ENCODE measurements around the gene GJB1. TPM values are rescaled to one million over a fixed set of nuclear protein-coding genes. Genes with fewer than 3 reads are reported as not detected.
"Not testable (repeated sequence)": the region's sequence is repeated elsewhere in the genome, so short reads cannot be mapped to it uniquely, and the experiment has no call there.

The GJB1 gene
- total RNA-seq, 1 experiment from 2014 or later: not detected

DNA sequence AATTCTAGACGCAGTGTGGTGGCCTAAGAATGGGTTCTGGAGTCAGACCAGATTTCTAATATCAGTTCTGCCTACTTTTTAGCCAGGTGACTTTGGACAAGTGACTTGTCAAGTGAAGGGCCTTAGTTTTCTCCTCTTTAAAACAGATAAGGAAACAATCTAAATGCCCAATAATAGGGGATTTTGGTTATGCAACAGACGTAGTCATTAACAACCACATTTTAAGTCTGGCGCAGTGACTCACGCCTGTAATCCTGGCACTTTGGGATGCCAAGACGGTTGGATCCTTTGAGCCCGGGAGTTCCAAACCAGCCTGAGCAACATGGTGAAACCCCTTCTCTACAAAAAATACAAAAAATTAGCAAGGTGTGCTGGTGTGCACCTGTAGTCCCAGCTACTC is 33.0 kb downstream of the GJB1 start:
- peak; percentile 31 for DNase-seq (ENCODE audit: low spot score)

DNA sequence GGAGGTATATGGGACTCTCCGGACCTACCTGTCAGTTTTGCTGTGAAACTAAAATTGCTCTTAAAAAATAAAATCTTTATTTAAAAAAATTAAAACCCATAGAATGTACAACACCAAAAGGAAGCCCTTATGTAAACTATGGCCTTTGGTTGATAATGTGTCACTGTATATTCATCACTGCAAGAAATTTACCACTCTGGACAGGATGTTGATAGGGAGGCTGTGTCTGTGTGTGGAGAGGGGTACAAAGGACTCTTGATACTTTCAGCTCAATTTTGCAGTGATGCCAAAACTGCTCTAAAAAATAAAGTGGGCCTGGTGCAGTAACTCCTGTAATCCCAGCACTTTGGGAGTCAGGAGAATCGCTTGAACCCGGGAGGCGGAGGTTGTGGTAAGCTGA is 33.8 kb downstream of the GJB1 start:
- no peak for DNase-seq (ENCODE audit: low spot score)

- DNase-seq (ENCODE audit: low spot score): not testable (repeated sequence)
These were observed 45.6 kb downstream of the GJB1 start for GRCh38 chrX:71268624-71269023.

- no peak for DNase-seq (ENCODE audit: low spot score)
These were observed 46.9 kb downstream of the GJB1 start for GRCh38 chrX:71269801-71270395.

DNA sequence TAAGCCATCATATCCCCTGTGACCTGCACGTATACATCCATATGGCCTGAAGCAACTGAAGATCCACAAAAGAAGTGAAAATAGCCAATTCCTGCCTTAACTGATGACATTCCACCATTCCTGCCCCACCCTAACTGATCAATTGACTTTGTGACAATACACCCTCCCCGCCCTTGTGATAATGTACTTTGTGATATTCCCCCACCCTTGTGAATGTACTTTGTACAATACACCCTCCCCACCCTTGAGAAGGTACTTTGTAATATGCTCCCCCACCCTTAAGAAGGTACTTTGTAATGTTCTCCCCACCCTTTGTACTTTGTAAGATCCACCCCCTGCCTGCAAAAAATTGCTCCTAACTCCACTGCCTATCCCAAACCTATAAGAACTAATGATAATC is 49.3 kb downstream of the GJB1 start:
- not testable (repeated sequence) for DNase-seq (ENCODE audit: low spot score)

Other genes starting within 250 kb of the GJB1 start
- gene SNX12, start 154.9 kb upstream of the GJB1 start, total RNA-seq (2014; rRNA removed; shearing (Covaris generic)): 62.4 and 77.0 TPM in 2 replicates
- 2.1 and 2.5 TPM in 2 replicates for gene FOXO4, start 127.4 kb upstream of the GJB1 start, total RNA-seq (2014; rRNA removed; shearing (Covaris generic))
- not detected in 2 replicates for gene CXorf65, start 116.5 kb upstream of the GJB1 start, total RNA-seq (2014; rRNA removed; shearing (Covaris generic))
- not detected in 2 replicates for gene IL2RG, start 111.6 kb upstream of the GJB1 start, total RNA-seq (2014; rRNA removed; shearing (Covaris generic))
- gene MED12, start 104.6 kb upstream of the GJB1 start, total RNA-seq (2014; rRNA removed; shearing (Covaris generic)): 15.4 and 17.3 TPM in 2 replicates
- gene NLGN3, start 78.4 kb upstream of the GJB1 start, total RNA-seq (2014; rRNA removed; shearing (Covaris generic)): 0.25 and 0.31 TPM in 2 replicates
- gene ZMYM3, start 30.9 kb downstream of the GJB1 start, total RNA-seq (2014; rRNA removed; shearing (Covaris generic)): 14.9 and 16.9 TPM in 2 replicates
- gene NONO, start 60.4 kb downstream of the GJB1 start, total RNA-seq (2014; rRNA removed; shearing (Covaris generic)): 332 and 408 TPM in 2 replicates
- gene ITGB1BP2, start 78.5 kb downstream of the GJB1 start, total RNA-seq (2014; rRNA removed; shearing (Covaris generic)): 1.4 TPM in 1 of 2 replicates, not detected in the other
- gene TAF1, start 143.1 kb downstream of the GJB1 start, total RNA-seq (2014; rRNA removed; shearing (Covaris generic)): 9.2 and 10.9 TPM in 2 replicates

All from H4 (cell line).